A673 (cell line): ENCODE measurements around the gene SGO2. TPM values are rescaled to one million over a fixed set of nuclear protein-coding genes. Genes with fewer than 3 reads are reported as not detected.

Experiments used
- BruUV-seq: library from RNA; stranded (reverse); fragments of 400-500 nt; replicated peaks from 2 replicates; lab custom pipeline; 2021; lab: Mats Ljungman, UMichigan
- CTCF ChIA-PET: fragments of 300-600 bp; sonication (Branson Sonifier 250); formaldehyde crosslinking; loops from one replicate; lab custom pipeline; 2022; ENCODE audit warnings: antibody characterized with exemption; lab: Charles Lee
- POLR2A ChIA-PET: fragments of 300-600 bp; sonication (Branson Sonifier 250); formaldehyde crosslinking; loops from one replicate; lab custom pipeline; 2022; ENCODE audit warnings: antibody characterized with exemption; ENCODE audit not compliant: low non-redundant PET; lab: Charles Lee
- DNase-seq: peaks from one replicate; pipeline ENCODE4 v3.0.0-alpha.2; 2015; ENCODE audit warnings: low spot score
- H3K27ac ChIP-seq: fragments of 200-600 bp; sonication (generic); 2 replicates; pipeline ENCODE4 v1.5.1; 2016; ENCODE audit warnings: mixed run types, low read depth, mild to moderate bottlenecking, mixed read lengths, antibody characterized with exemption, low read length; ENCODE audit not compliant: poor library complexity, severe bottlenecking
- H3K27me3 ChIP-seq: fragments of 200-600 bp; sonication (generic); replicated peaks from 2 replicates; pipeline ENCODE4 v1.6.1; 2017; ENCODE audit warnings: mixed run types, low read depth, mild to moderate bottlenecking, mixed read lengths, antibody characterized with exemption, low read length; ENCODE audit not compliant: insufficient read depth, poor library complexity
- H3K36me3 ChIP-seq: fragments of 200-600 bp; sonication (generic); 2 replicates; pipeline ENCODE4 v1.6.1; 2016; ENCODE audit warnings: mixed run types, mild to moderate bottlenecking, mixed read lengths, antibody characterized with exemption, low read length; ENCODE audit not compliant: insufficient read depth, poor library complexity, severe bottlenecking
- H3K4me1 ChIP-seq: fragments of 200-600 bp; sonication (generic); 2 replicates; pipeline ENCODE4 v1.6.1; 2017; ENCODE audit warnings: mixed run types, mild to moderate bottlenecking, mixed read lengths, antibody characterized with exemption, low read length; ENCODE audit not compliant: insufficient read depth, poor library complexity, severe bottlenecking
- H3K4me3 ChIP-seq: fragments of 200-600 bp; sonication (generic); 2 replicates; pipeline ENCODE4 v1.5.1; 2016; ENCODE audit warnings: low read depth, mixed run types, mild to moderate bottlenecking, mixed read lengths, low read length; ENCODE audit not compliant: poor library complexity, severe bottlenecking
- H3K9me3 ChIP-seq: fragments of 200-600 bp; sonication (generic); 2 replicates; pipeline ENCODE4 v1.6.1; 2016; ENCODE audit warnings: mixed run types, low read depth, mild to moderate bottlenecking, mixed read lengths, antibody characterized with exemption, low read length; ENCODE audit not compliant: poor library complexity, severe bottlenecking
- EZH2 ChIP-seq: fragments of 200-600 bp; sonication (generic); IDR thresholded peaks from 2 replicates; pipeline ENCODE4 v1.6.1; 2017; ENCODE audit warnings: borderline replicate concordance, low read depth, mild to moderate bottlenecking, mixed read lengths, antibody characterized with exemption, low read length; ENCODE audit not compliant: poor library complexity, severe bottlenecking
- intact Hi-C: fragments of 100-400 bp; cut with micrococcal nuclease; formaldehyde crosslinking; loops from one replicate; pipeline ENCODE4 v1.10.0; 2022; ENCODE audit not compliant: unreplicated experiment
- total RNA-seq: library from RNA; stranded (reverse); gene quantifications from 2 replicates; pipeline ENCODE4 v1.2.3, GENCODE V29; 2021
- TF ChIP-seq, protein P1 (sequence below): fragments of 300-800, 200-600 bp; sonication (generic); conservative IDR thresholded peaks from 2 replicates; pipeline ENCODE4 v1.5.1; 2017; ENCODE audit warnings: low read depth, mild to moderate bottlenecking, antibody characterized with exemption, low read length, moderate library complexity, mixed read lengths

SGO2 gene
- total RNA-seq, 1 experiment from 2014 or later = 37.3 TPM

DNA sequence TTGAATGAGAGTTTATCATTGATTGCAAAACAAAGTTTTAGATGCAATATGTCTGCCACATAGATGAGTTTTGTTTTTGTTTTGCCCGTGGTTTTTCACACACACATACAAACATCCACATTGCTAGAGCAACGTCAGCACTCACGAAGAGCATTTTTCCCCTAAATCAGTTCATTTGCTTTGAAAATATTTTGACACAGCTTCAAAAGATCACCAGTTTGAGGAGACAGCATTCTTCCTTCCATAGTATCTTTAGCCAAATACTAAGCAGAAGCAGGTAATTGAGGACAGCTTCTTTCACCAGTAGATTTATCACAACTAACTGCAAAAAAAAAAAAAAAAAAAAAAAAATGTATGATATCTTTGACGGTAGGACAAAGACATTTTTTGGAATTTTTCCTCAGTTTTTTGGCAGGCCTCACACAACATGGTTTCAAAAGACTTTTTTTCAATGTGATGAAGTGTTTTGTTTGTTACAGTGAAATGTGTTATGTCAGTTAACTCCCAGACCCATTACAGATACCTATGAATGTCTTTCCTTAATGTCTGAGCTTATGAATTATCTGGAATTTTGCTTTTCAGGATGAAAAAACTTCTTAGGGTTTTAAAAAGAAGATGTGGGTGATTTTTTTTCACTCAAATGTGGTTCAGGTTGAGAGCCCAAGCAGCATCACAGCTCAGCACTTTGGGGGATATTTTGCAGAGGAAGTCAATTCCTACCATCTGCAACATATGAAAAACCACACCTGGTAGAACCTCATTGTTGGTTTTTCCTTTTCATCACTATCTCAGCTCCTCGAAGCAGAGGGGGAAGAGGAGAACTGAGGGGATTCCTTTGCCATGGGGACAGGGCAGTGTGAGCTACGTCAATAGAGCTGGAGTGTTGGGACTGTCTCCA, 91.4 kb downstream of the SGO2 start:
- ChIA-PET CTCF (no interaction called here), POLR2A (no interaction called here)
- Histone ChIP-seq H3K4me3 (no peak overlapping the region), H3K27ac (no peak overlapping the region), H3K4me1 (peaks cover 5% of the 10 kb centered on the region), H3K27me3 (no peaks in the 10 kb centered on the region), H3K9me3 (no peaks in the 10 kb centered on the region), H3K36me3 (no peaks in the 10 kb centered on the region)
- no peak for DNase-seq
- TF ChIP-seq, protein P1, sequence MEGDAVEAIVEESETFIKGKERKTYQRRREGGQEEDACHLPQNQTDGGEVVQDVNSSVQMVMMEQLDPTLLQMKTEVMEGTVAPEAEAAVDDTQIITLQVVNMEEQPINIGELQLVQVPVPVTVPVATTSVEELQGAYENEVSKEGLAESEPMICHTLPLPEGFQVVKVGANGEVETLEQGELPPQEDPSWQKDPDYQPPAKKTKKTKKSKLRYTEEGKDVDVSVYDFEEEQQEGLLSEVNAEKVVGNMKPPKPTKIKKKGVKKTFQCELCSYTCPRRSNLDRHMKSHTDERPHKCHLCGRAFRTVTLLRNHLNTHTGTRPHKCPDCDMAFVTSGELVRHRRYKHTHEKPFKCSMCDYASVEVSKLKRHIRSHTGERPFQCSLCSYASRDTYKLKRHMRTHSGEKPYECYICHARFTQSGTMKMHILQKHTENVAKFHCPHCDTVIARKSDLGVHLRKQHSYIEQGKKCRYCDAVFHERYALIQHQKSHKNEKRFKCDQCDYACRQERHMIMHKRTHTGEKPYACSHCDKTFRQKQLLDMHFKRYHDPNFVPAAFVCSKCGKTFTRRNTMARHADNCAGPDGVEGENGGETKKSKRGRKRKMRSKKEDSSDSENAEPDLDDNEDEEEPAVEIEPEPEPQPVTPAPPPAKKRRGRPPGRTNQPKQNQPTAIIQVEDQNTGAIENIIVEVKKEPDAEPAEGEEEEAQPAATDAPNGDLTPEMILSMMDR = no peak
- TF ChIP-seq EZH2 = no peak
- intact Hi-C loops = loop anchor here (5.0 kb wide), 1 partner anchor 85 kb away; no protein-coding TSS in a partner anchor
- no TSS peak for BruUV-seq

DNA sequence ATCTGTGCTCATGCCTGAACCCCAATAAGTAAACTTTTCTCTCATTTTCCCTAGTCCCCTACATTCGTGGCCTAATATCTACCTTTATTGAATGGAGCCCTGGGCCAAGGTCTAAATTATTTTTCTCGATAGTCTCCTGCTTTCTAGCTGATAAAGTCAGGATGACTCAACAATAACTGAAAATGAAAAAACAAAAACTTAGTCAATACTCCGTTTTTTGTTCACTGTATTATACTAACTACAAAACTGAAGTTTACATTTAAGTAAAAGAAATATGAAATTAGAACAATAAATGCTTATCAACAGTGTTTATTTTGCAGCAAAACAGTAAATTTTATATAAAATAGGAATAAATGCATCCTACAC, 92.0 kb downstream of the SGO2 start:
- Histone ChIP-seq H3K4me3 (no peak overlapping the region), H3K4me1 (peaks cover 5% of the 10 kb centered on the region), H3K27ac (no peak overlapping the region), H3K27me3 (no peaks in the 10 kb centered on the region), H3K9me3 (no peaks in the 10 kb centered on the region), H3K36me3 (no peaks in the 10 kb centered on the region)
- no TSS peak for BruUV-seq
- intact Hi-C loops = loop anchor here (5.0 kb wide), 1 partner anchor 84 kb away; no protein-coding TSS in a partner anchor
- ChIA-PET POLR2A (no interaction called here), CTCF (interaction anchor here (0.7 to 1.0 kb wide), 2 partner anchors 88 to 118 kb away, joined by 3 to 5 read pairs; no protein-coding TSS in a partner anchor)
- no peak for DNase-seq
- no peak for TF ChIP-seq EZH2
- TF ChIP-seq, protein P1 = no peak

DNA sequence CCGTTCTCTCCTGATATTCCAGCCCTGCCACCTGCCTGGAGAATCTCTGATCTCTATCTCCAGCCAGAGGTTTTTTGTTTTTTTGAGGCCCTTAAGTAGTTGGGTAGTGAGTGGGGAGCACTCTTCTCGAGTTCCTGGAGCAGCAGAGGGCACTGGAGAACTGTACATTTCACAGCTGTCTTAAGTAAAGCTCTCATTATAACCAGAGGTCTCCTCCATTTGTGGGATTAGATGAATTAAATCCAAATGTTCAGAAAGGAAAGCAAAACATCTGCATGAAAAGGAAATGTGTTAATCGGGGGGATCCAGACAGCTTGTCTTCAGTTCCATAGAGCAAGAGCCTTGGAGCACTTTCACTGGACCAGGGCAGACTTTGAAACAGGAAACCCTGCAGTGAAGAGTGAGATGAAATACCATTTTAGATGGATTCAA, 92.6 kb downstream of the SGO2 start:
- H3K27ac ChIP-seq = no peak overlapping the region
- no peaks in the 10 kb centered on the region for H3K36me3 ChIP-seq
- no peaks in the 10 kb centered on the region for H3K9me3 ChIP-seq
- H3K4me3 ChIP-seq = no peak overlapping the region
- peak; percentile 76 for DNase-seq
- intact Hi-C loops = loop anchor here (5.0 kb wide), 1 partner anchor 84 kb away; no protein-coding TSS in a partner anchor
- TF ChIP-seq, protein P1 = peak; percentile 58
- no peak for TF ChIP-seq EZH2
- H3K4me1 ChIP-seq = peaks cover 5% of the 10 kb centered on the region
- H3K27me3 ChIP-seq = no peaks in the 10 kb centered on the region
- ChIA-PET CTCF (interaction anchor here (0.7 to 1.0 kb wide), 2 partner anchors 88 to 117 kb away, joined by 3 to 5 read pairs; no protein-coding TSS in a partner anchor), POLR2A (no interaction called here)
- BruUV-seq = no TSS peak
